ENCODE data around the gene GPBAR1. TPM values are rescaled to one million over a fixed set of nuclear protein-coding genes. Genes with fewer than 3 reads are reported as not detected.

The GPBAR1 gene
- total RNA-seq, 1 donor from 2014 or later, result not detected

GRCh38 chr2:218290316-218291261, 29.8 kb downstream of the GPBAR1 start:
- H3K27me3 Mint-ChIP-seq (ENCODE audit: unreplicated experiment), result no peaks in the 10 kb centered on the region
- H3K27ac Mint-ChIP-seq (ENCODE audit: unreplicated experiment), result peak overlapping the region; percentile 88
- H3K36me3 Mint-ChIP-seq (ENCODE audit: unreplicated experiment), result no peaks in the 10 kb centered on the region
- TF ChIP-seq CTCF (IDR thresholded peaks at IDR 0.05), result no peak
- no peak for DNase-seq (ENCODE audit: extremely low spot score, unreplicated experiment)
- no peaks in the 10 kb centered on the region for H3K9me3 Mint-ChIP-seq (ENCODE audit: unreplicated experiment)
- peak overlapping the region; percentile 80 for H3K4me3 Mint-ChIP-seq (ENCODE audit: unreplicated experiment)
- peaks cover 56% of the 10 kb centered on the region for H3K4me1 Mint-ChIP-seq (ENCODE audit: unreplicated experiment)

GRCh38 chr2:218291318-218292047, 30.7 kb downstream of the GPBAR1 start:
- TF ChIP-seq CTCF (IDR thresholded peaks at IDR 0.05), result no peak

GRCh38 chr2:218292048-218293014, 31.5 kb downstream of the GPBAR1 start, which contains the start of gene TMBIM1:
TMBIM1 (minus strand) TSS chr2:218292503; CDS start chr2:218282141, 10,362 bp downstream.
- Mint-ChIP-seq H3K27ac (ENCODE audit: unreplicated experiment) (peak within 1 kb of the TSS; percentile 88), H3K36me3 (ENCODE audit: unreplicated experiment) (no peaks in the 10 kb centered on the region), H3K9me3 (ENCODE audit: unreplicated experiment) (no peaks in the 10 kb centered on the region), H3K4me1 (ENCODE audit: unreplicated experiment) (peaks cover 39% of the 10 kb centered on the region), H3K27me3 (ENCODE audit: unreplicated experiment) (no peaks in the 10 kb centered on the region), H3K4me3 (ENCODE audit: unreplicated experiment) (peak within 1 kb of the TSS; percentile 80)
- TF ChIP-seq CTCF (IDR thresholded peaks at IDR 0.05), result peak; percentile 98
- peak; percentile 91 for DNase-seq (ENCODE audit: extremely low spot score, unreplicated experiment)

More at GRCh38 chr2:218291318-218292047, 30.7 kb downstream of the GPBAR1 start:
- H3K27ac Mint-ChIP-seq (ENCODE audit: unreplicated experiment), result peak overlapping the region; percentile 88
- H3K27me3 Mint-ChIP-seq (ENCODE audit: unreplicated experiment), result no peaks in the 10 kb centered on the region
- peaks cover 47% of the 10 kb centered on the region for H3K4me1 Mint-ChIP-seq (ENCODE audit: unreplicated experiment)
- no peaks in the 10 kb centered on the region for H3K36me3 Mint-ChIP-seq (ENCODE audit: unreplicated experiment)
- H3K9me3 Mint-ChIP-seq (ENCODE audit: unreplicated experiment), result no peaks in the 10 kb centered on the region
- DNase-seq (ENCODE audit: extremely low spot score, unreplicated experiment), result no peak
- peak overlapping the region; percentile 80 for H3K4me3 Mint-ChIP-seq (ENCODE audit: unreplicated experiment)

GRCh38 chr2:218293715-218294429, 33.1 kb downstream of the GPBAR1 start:
- Mint-ChIP-seq H3K36me3 (ENCODE audit: unreplicated experiment) (no peaks in the 10 kb centered on the region), H3K4me1 (ENCODE audit: unreplicated experiment) (peaks cover 31% of the 10 kb centered on the region), H3K4me3 (ENCODE audit: unreplicated experiment) (no peak overlapping the region), H3K27me3 (ENCODE audit: unreplicated experiment) (no peaks in the 10 kb centered on the region), H3K27ac (ENCODE audit: unreplicated experiment) (no peak overlapping the region), H3K9me3 (ENCODE audit: unreplicated experiment) (no peaks in the 10 kb centered on the region)
- no peak for DNase-seq (ENCODE audit: extremely low spot score, unreplicated experiment)
- TF ChIP-seq CTCF (IDR thresholded peaks at IDR 0.05), result no peak

Measured in osteocyte (in vitro differentiated cells).